T-helper 17 cell (primary cell): ENCODE results near the gene UIMC1. TPM values are rescaled to one million over a fixed set of nuclear protein-coding genes. Genes with fewer than 3 reads are reported as not detected.

Experiments used
- ATAC-seq: fragments of 150-1000 bp; cut with Tn5 transposase; 2 replicates; pipeline ENCODE4 v1.10.0; 2021; ENCODE audit warnings: mild to moderate bottlenecking, moderate library complexity
- DNase-seq, 3 donors: peaks; one replicate each; pipeline versions ENCODE4 v3.0.0 to v3.0.0-alpha.2; 2020 to 2021
- H3K9me3 ChIP-seq: one replicate; pipeline ENCODE4 v1.7.0; 2013; ENCODE audit warnings: low read length, mild to moderate bottlenecking; ENCODE audit not compliant: control insufficient read depth, poor library complexity, severe bottlenecking
- H3K27ac Mint-ChIP-seq: one replicate; pipeline ENCODE4 v1.8.0; 2022; ENCODE audit warnings: mild to moderate bottlenecking, moderate library complexity, mixed read lengths
- H3K27me3 Mint-ChIP-seq: one replicate; pipeline ENCODE4 v1.8.0; 2022; ENCODE audit warnings: mixed read lengths
- H3K36me3 Mint-ChIP-seq: one replicate; pipeline ENCODE4 v1.8.0; 2022; ENCODE audit warnings: low read depth, mixed read lengths
- H3K4me1 Mint-ChIP-seq: one replicate; pipeline ENCODE4 v1.8.0; 2022; ENCODE audit warnings: mild to moderate bottlenecking, mixed read lengths
- H3K4me3 Mint-ChIP-seq: one replicate; pipeline ENCODE4 v1.8.0; 2022; ENCODE audit warnings: mild to moderate bottlenecking, moderate library complexity, mixed read lengths
- total RNA-seq, 4 donors: library from RNA in 2 of 4; stranded (reverse) in 2 of 4; gene quantifications; one replicate each; pipeline ENCODE4 v1.2.3 and lab custom pipeline; 2022 to 2026

The UIMC1 gene
- total RNA-seq, 2 donors from 2014 or later: 57.6 to 65.3 TPM

DNA sequence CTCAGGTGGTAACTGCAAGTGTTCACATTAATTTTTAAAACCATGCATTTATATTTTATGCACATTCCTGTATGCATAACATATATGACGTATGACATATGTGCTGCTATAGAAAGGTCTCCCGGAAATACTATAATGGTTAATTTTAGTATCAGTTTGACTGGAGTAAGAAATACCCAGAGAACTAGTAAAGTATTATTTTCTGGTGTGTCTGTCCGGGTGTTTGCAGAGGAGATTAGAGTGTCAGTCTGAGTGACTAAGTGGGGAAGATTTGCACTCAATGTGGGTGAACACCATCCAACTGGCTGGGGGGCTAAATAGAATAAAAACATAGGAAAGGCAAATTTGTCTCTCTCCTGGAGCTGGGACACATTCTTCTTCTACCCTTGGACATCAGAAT lies 26.9 kb downstream of the UIMC1 start:
- H3K4me3 Mint-ChIP-seq: no peak overlapping the region
- peaks cover 7% of the 10 kb centered on the region for H3K36me3 Mint-ChIP-seq
- no peak for DNase-seq
- ATAC-seq: no peak
- peaks cover 11% of the 10 kb centered on the region for H3K4me1 Mint-ChIP-seq
- H3K9me3 ChIP-seq: no peaks in the 10 kb centered on the region
- peak overlapping the region; percentile 16 for H3K27ac Mint-ChIP-seq
- H3K27me3 Mint-ChIP-seq: no peaks in the 10 kb centered on the region

DNA sequence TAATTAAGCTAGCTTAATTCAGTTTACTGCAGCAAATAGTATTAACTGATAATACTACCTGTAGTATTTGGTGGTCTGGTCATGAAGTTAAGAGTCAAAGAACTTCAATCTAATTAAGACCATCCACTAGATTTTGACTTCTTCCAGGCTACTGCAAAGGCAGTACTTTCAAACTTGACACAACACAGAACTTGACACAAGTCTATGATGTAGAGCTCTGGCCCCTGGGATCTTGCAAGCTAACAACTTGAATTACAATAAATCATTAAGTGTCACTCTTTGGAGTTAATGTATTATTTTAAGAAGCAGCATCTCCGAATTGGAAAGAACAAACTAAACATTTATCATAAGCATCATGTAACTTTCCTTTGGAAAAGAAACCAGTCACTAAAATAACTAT lies 40.9 kb downstream of the UIMC1 start:
- Mint-ChIP-seq H3K4me3 (no peak overlapping the region), H3K36me3 (peaks cover 9% of the 10 kb centered on the region), H3K27me3 (no peaks in the 10 kb centered on the region), H3K4me1 (peaks cover 8% of the 10 kb centered on the region), H3K27ac (no peak overlapping the region)
- no peak for DNase-seq
- no peak for ATAC-seq
- no peaks in the 10 kb centered on the region for H3K9me3 ChIP-seq

DNA sequence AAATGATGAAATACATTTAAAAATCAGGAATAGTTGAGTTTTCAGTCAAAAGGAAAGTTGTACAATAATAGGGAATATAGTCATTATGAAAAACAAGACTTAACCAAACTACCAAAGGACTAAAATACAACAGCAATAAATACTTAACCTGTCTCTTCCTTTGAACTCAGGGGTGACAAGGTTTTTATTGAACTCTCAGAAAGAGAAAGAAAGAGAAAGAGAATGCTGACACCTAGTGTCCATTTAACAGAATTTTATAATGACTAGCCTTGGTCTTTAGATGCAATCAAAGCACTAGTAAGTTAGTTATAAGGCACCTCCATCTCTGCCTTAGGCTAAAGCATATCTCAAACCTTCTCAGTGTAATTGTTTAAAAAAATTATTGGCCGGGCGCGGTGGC lies 47.5 kb downstream of the UIMC1 start:
- no peaks in the 10 kb centered on the region for H3K9me3 ChIP-seq
- peak; percentile 71 for ATAC-seq
- no peak for DNase-seq
- H3K36me3 Mint-ChIP-seq: peaks cover 6% of the 10 kb centered on the region
- H3K27ac Mint-ChIP-seq: no peak overlapping the region
- no peak overlapping the region for H3K4me3 Mint-ChIP-seq
- H3K4me1 Mint-ChIP-seq: peaks cover 9% of the 10 kb centered on the region
- H3K27me3 Mint-ChIP-seq: no peaks in the 10 kb centered on the region

DNA sequence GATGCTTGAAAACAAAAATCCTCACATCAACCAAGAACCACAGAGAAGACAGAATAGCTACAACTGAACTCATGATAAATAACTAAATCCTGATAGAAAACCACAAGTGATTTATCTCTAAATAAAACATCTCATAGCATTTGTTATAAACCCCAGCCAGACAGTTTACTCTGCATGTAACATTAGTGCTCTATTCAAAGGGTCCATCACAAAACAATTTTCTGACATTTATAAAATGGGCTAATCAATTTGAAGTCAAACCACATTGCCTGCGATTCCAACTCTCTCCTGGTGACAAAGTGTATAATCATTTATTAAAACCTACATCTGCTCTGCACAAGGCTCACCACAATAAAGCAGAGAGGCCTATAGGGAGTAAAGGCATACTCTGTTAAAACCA lies 49.8 kb downstream of the UIMC1 start:
- peaks cover 6% of the 10 kb centered on the region for H3K36me3 Mint-ChIP-seq
- H3K27me3 Mint-ChIP-seq: no peaks in the 10 kb centered on the region
- H3K4me1 Mint-ChIP-seq: peaks cover 9% of the 10 kb centered on the region
- peak overlapping the region; percentile 32 for H3K27ac Mint-ChIP-seq
- H3K4me3 Mint-ChIP-seq: no peak overlapping the region
- no peak for DNase-seq
- ATAC-seq: no peak
- H3K9me3 ChIP-seq: no peaks in the 10 kb centered on the region

DNA sequence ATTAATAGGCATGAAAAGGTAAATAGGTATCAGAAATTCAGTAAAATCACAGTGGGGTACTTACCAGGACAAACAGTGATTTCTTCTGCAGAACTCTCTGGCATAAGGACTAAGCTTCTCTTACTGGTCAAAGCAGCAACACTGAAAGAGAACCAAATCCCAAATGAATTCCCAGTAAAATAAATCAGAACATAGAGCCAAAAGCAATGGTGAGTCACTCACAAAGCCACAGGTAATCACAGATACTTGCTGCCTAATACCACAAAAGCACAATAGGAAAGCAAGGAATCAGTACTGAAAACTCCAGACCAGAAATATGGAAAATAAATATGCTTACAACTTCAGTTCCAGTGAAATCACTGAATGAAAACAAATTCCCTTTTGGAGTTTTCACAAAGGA lies 50.7 kb downstream of the UIMC1 start:
- ATAC-seq (no peak), DNase-seq (no peak)
- Mint-ChIP-seq H3K27ac (no peak overlapping the region), H3K36me3 (peaks cover 6% of the 10 kb centered on the region), H3K4me1 (peaks cover 9% of the 10 kb centered on the region), H3K4me3 (no peak overlapping the region), H3K27me3 (no peaks in the 10 kb centered on the region)
- H3K9me3 ChIP-seq: no peaks in the 10 kb centered on the region

DNA sequence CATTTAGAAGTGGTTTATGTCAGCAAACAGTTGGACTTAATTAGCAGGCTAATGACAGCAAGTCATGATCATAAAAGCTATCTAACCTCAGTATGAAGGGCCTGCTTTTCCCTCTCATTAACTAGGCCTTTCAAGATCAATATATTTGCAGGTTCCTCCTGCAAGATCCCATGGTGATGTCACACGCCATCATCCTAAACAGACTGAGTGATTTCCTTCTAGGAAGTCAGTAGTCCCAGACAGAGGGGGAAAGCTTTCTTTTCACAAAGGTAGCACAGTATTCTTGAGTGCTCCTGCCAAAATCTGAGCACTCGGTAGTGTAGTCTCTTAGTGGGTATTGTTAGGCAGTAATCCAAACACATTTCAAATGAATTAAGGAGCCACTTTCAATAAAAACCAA lies 52.5 kb downstream of the UIMC1 start:
- Mint-ChIP-seq H3K36me3 (peaks cover 6% of the 10 kb centered on the region), H3K27ac (no peak overlapping the region), H3K27me3 (no peaks in the 10 kb centered on the region), H3K4me1 (peaks cover 9% of the 10 kb centered on the region), H3K4me3 (no peak overlapping the region)
- no peak for ATAC-seq
- no peaks in the 10 kb centered on the region for H3K9me3 ChIP-seq
- no peak for DNase-seq

DNA sequence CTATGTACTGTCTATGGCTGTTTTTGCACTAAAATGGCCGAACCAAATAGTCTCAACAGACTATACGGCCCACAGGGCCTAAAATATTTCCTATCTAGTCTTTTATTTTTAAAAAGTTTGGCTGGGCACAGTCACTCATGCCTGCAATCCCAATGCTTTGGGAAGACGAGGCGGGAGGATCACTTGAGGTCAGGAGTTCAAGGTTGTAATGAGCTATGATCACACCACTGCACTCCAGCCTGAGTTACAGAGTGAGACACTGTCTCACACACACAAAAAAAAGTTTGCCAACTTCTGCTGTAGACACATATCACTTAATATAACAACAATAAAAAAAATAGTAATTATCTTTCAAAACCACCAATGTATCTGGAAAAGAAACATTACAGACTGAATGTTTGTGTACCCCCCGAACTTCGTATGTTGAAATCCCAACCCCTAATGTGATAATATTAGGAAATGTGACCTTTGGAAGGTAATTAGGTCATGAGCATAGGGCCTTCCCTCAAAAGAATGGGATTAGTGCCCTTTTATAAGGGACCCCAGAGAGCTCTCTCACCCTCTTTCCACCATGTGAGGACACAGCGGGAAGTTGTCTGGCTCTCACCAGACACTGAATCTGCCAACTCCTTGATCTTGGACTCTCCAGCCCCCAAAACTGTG lies 53.9 kb downstream of the UIMC1 start:
- peaks cover 8% of the 10 kb centered on the region for H3K36me3 Mint-ChIP-seq
- peaks cover 9% of the 10 kb centered on the region for H3K4me1 Mint-ChIP-seq
- DNase-seq (no peak), ATAC-seq (no peak)
- no peak overlapping the region for H3K4me3 Mint-ChIP-seq
- H3K27ac Mint-ChIP-seq: no peak overlapping the region
- no peaks in the 10 kb centered on the region for H3K9me3 ChIP-seq
- no peaks in the 10 kb centered on the region for H3K27me3 Mint-ChIP-seq

DNA sequence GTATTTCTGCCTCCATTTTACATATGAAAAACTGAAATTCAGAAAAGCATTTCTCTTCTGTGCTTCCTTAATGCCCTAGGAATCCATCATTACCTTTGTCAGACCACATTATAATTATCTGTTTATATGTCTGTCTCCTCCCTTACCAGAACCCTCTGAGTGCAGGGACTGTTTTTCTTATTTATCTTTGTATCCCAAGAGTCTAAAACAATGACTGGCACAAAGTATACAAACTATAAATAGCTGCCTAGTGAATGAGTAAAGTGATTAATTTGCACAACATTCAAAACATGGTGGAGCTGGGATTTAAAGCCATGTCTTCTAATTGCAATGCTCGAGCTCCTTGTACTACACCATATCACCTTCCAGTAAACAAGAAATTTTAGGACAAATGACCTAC lies 58.1 kb downstream of the UIMC1 start:
- peaks cover 3% of the 10 kb centered on the region for H3K36me3 Mint-ChIP-seq
- no peak overlapping the region for H3K27ac Mint-ChIP-seq
- no peak for ATAC-seq

DNA sequence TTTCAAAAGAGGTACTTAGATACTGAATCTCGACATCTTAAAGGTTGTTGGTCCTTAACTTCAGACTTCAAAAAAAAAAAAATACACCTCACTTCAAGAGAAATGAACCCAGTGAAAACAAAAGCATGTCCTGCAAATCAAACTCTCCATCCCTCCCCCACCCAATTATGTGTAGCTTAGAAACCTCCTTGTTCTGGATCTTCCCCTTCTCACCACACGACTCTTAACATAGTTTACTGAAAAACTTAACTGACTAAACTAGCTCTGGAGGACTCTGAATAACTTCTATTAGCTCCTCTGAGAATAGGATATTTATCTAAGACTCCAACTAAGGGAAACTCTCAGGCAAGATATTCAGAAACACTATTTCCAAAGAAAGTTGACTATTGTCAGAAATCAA lies 58.7 kb downstream of the UIMC1 start:
- Mint-ChIP-seq H3K36me3 (peaks cover 6% of the 10 kb centered on the region), H3K27ac (no peak overlapping the region), H3K27me3 (no peaks in the 10 kb centered on the region), H3K4me1 (peaks cover 4% of the 10 kb centered on the region), H3K4me3 (no peak overlapping the region)
- DNase-seq (no peak), ATAC-seq (no peak)
- H3K9me3 ChIP-seq: no peaks in the 10 kb centered on the region

More for the DNA sequence above, 58.1 kb downstream of the UIMC1 start:
- Mint-ChIP-seq H3K4me3 (no peak overlapping the region), H3K27me3 (no peaks in the 10 kb centered on the region), H3K4me1 (peaks cover 4% of the 10 kb centered on the region)
- H3K9me3 ChIP-seq: no peaks in the 10 kb centered on the region
- no peak for DNase-seq

DNA sequence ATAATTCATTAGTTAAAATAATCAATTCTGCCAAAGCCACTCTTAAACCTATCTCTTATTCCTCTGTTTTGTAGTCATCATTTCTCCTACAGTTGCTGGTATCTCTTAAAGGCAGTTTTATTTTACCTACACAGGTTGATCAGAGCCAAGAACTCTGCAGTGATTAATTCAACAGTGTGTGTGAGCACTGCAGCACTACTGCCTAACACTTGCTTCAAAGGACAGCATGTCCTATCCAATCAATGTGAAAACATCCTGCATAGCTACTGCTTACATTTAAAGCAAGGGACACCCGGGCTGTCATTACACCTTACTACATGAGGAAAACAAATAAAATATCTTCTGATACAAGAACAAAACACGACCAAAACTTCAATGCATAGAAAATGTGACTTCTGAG lies 62.3 kb downstream of the UIMC1 start:
- no peak for ATAC-seq
- H3K4me3 Mint-ChIP-seq: no peak overlapping the region
- peaks cover 6% of the 10 kb centered on the region for H3K36me3 Mint-ChIP-seq

DNA sequence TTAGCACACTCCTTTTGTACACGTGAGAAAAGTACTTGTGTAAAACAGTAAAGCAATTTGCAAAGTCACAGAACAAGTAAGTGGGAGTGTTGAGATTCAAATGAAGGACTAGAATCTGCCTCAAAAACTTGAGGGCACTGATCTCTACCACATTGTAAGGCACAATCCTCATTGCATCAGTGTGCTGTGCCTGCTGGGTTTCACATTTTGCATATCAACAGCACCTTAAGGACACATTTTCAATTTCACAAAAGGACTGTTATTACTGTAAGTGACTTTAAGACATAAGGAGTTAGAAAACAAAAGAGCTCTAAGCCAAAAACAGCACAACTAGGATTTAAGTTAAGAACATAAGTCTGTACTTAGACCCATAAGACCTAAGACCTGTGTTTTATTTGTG lies 62.8 kb downstream of the UIMC1 start:
- no peaks in the 10 kb centered on the region for H3K9me3 ChIP-seq
- Mint-ChIP-seq H3K4me1 (peaks cover 4% of the 10 kb centered on the region), H3K27ac (peak overlapping the region; percentile 16), H3K4me3 (no peak overlapping the region), H3K36me3 (peaks cover 6% of the 10 kb centered on the region), H3K27me3 (no peaks in the 10 kb centered on the region)
- no peak for ATAC-seq
- DNase-seq: no peak

More for the DNA sequence above, 62.3 kb downstream of the UIMC1 start:
- H3K27ac Mint-ChIP-seq: peak overlapping the region; percentile 16
- H3K27me3 Mint-ChIP-seq: no peaks in the 10 kb centered on the region
- H3K4me1 Mint-ChIP-seq: peaks cover 4% of the 10 kb centered on the region
- H3K9me3 ChIP-seq: no peaks in the 10 kb centered on the region
- DNase-seq: no peak

DNA sequence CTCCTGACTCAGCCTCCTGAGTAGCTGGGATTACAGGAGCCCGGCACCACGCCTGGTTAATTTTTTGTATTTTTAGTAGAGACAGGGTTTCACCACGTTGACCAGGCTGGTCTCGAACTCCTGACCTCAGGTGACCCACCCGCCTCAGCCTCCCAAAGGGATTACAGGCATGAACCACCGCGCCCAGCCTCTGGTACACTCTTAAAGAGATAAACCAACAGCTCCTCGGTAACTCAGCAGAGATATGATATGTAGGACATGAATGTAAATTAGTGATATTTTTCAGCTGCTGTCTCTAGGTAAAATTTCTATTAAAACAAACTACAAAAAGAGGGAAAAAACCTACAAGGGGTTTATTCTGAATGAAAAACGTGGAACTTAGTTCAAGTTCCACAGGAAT lies 64.6 kb downstream of the UIMC1 start:
- Mint-ChIP-seq H3K4me3 (peak overlapping the region; percentile 19), H3K4me1 (peaks cover 6% of the 10 kb centered on the region), H3K36me3 (peaks cover 4% of the 10 kb centered on the region), H3K27me3 (no peaks in the 10 kb centered on the region), H3K27ac (no peak overlapping the region)
- H3K9me3 ChIP-seq: no peaks in the 10 kb centered on the region
- no peak for DNase-seq
- no peak for ATAC-seq

DNA sequence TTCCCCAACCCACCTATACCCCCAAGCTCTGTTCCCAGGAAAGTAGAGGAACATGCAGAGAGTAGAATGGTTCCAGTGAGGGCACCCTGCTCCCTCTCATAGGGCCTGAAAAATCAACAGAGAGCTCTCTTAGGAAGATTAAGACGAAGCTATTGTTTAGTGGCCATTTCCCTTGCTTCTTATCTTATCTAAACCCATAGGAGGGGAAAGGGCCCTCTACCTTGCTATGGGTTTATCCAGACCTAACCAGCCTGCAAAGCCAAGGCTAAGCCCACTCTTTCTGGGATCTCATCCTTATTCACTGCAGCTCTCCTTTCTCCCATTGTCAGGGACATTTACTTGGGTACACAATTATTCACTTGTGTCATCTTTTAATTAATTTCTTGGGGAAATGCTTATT lies 68.1 kb downstream of the UIMC1 start:
- no peak for DNase-seq
- Mint-ChIP-seq H3K4me3 (no peak overlapping the region), H3K36me3 (peaks cover 14% of the 10 kb centered on the region), H3K27ac (peak overlapping the region; percentile 43), H3K27me3 (no peaks in the 10 kb centered on the region), H3K4me1 (peaks cover 13% of the 10 kb centered on the region)
- ATAC-seq: no peak
- no peaks in the 10 kb centered on the region for H3K9me3 ChIP-seq

DNA sequence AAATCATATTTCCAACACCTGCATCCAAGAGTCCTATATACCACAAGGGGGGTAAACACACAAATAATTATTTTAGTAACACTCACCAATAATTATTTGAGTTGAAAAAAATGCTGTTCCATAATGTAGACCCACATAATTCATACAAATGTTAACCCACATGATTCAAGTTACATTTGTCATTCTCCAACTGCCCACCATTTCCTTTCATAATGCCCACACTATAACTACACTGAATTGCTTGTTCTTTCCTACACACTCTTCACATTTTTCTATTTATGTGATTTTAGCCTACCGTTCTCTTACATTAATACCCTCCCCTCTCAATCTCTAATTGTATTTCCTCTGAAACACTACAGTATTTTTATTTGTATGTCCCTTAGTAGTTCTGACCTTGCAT lies 71.6 kb downstream of the UIMC1 start:
- Mint-ChIP-seq H3K27me3 (no peaks in the 10 kb centered on the region), H3K4me3 (no peak overlapping the region), H3K27ac (peak overlapping the region; percentile 89), H3K4me1 (peaks cover 25% of the 10 kb centered on the region), H3K36me3 (peaks cover 14% of the 10 kb centered on the region)
- no peak for ATAC-seq
- H3K9me3 ChIP-seq: no peaks in the 10 kb centered on the region
- DNase-seq: no peak
